Subcutaneous adipose tissue (tissue), 4 donors: Measurements from ENCODE around the gene HIGD1A. TPM values are rescaled to one million over a fixed set of nuclear protein-coding genes. Genes with fewer than 3 reads are reported as not detected.

ENCODE experiments used
- CTCF ChIP-seq: fragments of 450-650 bp; IDR thresholded peaks from one replicate; pipeline ENCODE4 v1.5.1; 2016; ENCODE audit warnings: low read depth, mild to moderate bottlenecking, control low read depth, antibody characterized with exemption, moderate library complexity
- total RNA-seq, 4 donors: library from RNA; depleted of rRNA; stranded (reverse); fragments of >200 nt; gene quantifications; one replicate each; pipeline ENCODE4 v1.1.0, GENCODE V29; 2016

The HIGD1A gene
- total RNA-seq, 4 donors from 2014 or later: 115 to 236 (median 161) TPM

GRCh38 chr3:42815826-42816225, 11.5 kb upstream of the HIGD1A start:
- TF ChIP-seq CTCF: no peak

GRCh38 chr3:42814914-42815507, 10.7 kb upstream of the HIGD1A start:
- no peak for TF ChIP-seq CTCF

- no peak for TF ChIP-seq CTCF
Measured at GRCh38 chr3:42814246-42814645, 10.0 kb upstream of the HIGD1A start.

GRCh38 chr3:42809202-42809601, 4.9 kb upstream of the HIGD1A start, which contains the start of gene ACKR2:
TSS of gene ACKR2 (plus strand) at chr3:42809445. CDS start at chr3:42864503, 55,058 bp downstream.
- TF ChIP-seq CTCF: no peak

- no peak for TF ChIP-seq CTCF
Measured at GRCh38 chr3:42807929-42808328, 3.6 kb upstream of the HIGD1A start.

GRCh38 chr3:42805141-42805821, 991 bp upstream of the HIGD1A start:
- no peak for TF ChIP-seq CTCF

GRCh38 chr3:42804831-42805132, 492 bp upstream of the HIGD1A start:
- TF ChIP-seq CTCF: no peak
